SK-N-SH (cell line): ENCODE data around the gene CAPNS2. TPM values are rescaled to one million over a fixed set of nuclear protein-coding genes. Genes with fewer than 3 reads are reported as not detected.

Experiments used
- CTCF ChIA-PET: fragments of 300-600, 350-600 bp; formaldehyde crosslinking; extraction: SDS; loops from one replicate; lab custom pipeline; 2021; lab: Yijun Ruan, JAX
- POLR2A ChIA-PET: fragments of 350-600 bp; sonication (Branson Sonifier 250); formaldehyde crosslinking; extraction: SDS; loops from one replicate; lab custom pipeline; 2020; ENCODE audit warnings: antibody characterized with exemption, inconsistent platforms; lab: Yijun Ruan, JAX
- DNase-seq: peaks from one replicate; pipeline ENCODE4 v3.0.0; 2012
- H2AFZ ChIP-seq: fragments of 200-600 bp; sonication (generic); 2 replicates; pipeline ENCODE4 v1.8.1; 2016; ENCODE audit warnings: antibody characterized with exemption, mild to moderate bottlenecking, low read depth
- H3F3A ChIP-seq: fragments of 200-600 bp; sonication (generic); replicated peaks from 2 replicates; pipeline ENCODE3; 2016; ENCODE audit warnings: antibody characterized with exemption, mild to moderate bottlenecking; ENCODE audit not compliant: insufficient read depth
- H3K27ac ChIP-seq, 2 experiments: fragments of 200-500 bp in 1 of 2; fragments of 200-600 bp in 1 of 2; sonication (Bioruptor generic) in 1 of 2; sonication (generic), shearing (Covaris generic) in 1 of 2; 2 replicates each; pipeline versions ENCODE4 v1.5.1 to v1.6.1; 2014 to 2016; ENCODE audit warnings: low read depth in 2 of 2, inconsistent platforms in 1 of 2, low read length in 1 of 2, mild to moderate bottlenecking in 1 of 2, mixed read lengths in 1 of 2
- H3K27me3 ChIP-seq: fragments of 200-600 bp; sonication (generic), shearing (Covaris generic); 2 replicates; pipeline ENCODE4 v1.6.1; 2016; ENCODE audit warnings: mixed run types; ENCODE audit not compliant: insufficient read depth
- H3K36me3 ChIP-seq, 2 experiments: fragments of 200-500 bp in 1 of 2; fragments of 200-600 bp in 1 of 2; sonication (Bioruptor generic) in 1 of 2; sonication (generic) in 1 of 2; replicated peaks in 1 of 2; 2 replicates each; pipeline versions ENCODE3 to v1.5.1; 2014 to 2016; ENCODE audit warnings: low read length in 1 of 2, mild to moderate bottlenecking in 1 of 2; ENCODE audit not compliant: insufficient read depth in 2 of 2, control insufficient read depth in 1 of 2
- H3K4me1 ChIP-seq, 2 experiments: fragments of 200-500 bp in 1 of 2; fragments of 200-600 bp in 1 of 2; sonication (Bioruptor generic) in 1 of 2; sonication (generic), shearing (Covaris generic) in 1 of 2; 2 replicates each; pipeline versions ENCODE4 v1.5.1 to v1.6.1; 2014 to 2016; ENCODE audit warnings: low read depth in 1 of 2, low read length in 1 of 2, mixed run types in 1 of 2; ENCODE audit not compliant: insufficient read depth in 2 of 2, control insufficient read depth in 1 of 2
- H3K4me2 ChIP-seq: fragments of 200-600 bp; sonication (generic), shearing (Covaris generic); 2 replicates; pipeline ENCODE4 v1.6.1; 2017; ENCODE audit warnings: mixed run types
- H3K4me3 ChIP-seq, 2 experiments: fragments of 200-500 bp in 1 of 2; fragments of 200-600 bp in 1 of 2; sonication (Bioruptor generic) in 1 of 2; sonication (generic), shearing (Covaris generic) in 1 of 2; 2 replicates each; pipeline versions ENCODE4 v1.5.1 to v1.8.1; 2014 to 2016; ENCODE audit warnings: low read depth in 2 of 2, inconsistent platforms in 1 of 2, low read length in 1 of 2, mild to moderate bottlenecking in 1 of 2, mixed read lengths in 1 of 2, moderate library complexity in 1 of 2
- H3K79me2 ChIP-seq: fragments of 200-600 bp; sonication (generic); 2 replicates; pipeline ENCODE4 v1.8.1; 2017; ENCODE audit warnings: mild to moderate bottlenecking; ENCODE audit not compliant: insufficient read depth
- H3K9ac ChIP-seq: fragments of 200-600 bp; sonication (generic); 2 replicates; pipeline ENCODE4 v1.6.1; 2017; ENCODE audit warnings: mixed run types
- H3K9me2 ChIP-seq: fragments of 200-600 bp; sonication (generic); 2 replicates; pipeline ENCODE4 v1.6.1; 2017; ENCODE audit warnings: mixed run types
- H3K9me3 ChIP-seq: fragments of 200-600 bp; sonication (generic); 2 replicates; pipeline ENCODE4 v1.6.1; 2017; ENCODE audit warnings: mixed run types, mild to moderate bottlenecking, moderate library complexity
- H4K20me1 ChIP-seq: fragments of 200-600 bp; sonication (generic); 2 replicates; pipeline ENCODE4 v1.6.1; 2017; ENCODE audit warnings: mild to moderate bottlenecking, mixed run types; ENCODE audit not compliant: insufficient read depth
- CHD2 ChIP-seq: fragments of 150-350 bp; IDR thresholded peaks from 2 replicates; pipeline ENCODE4 v1.6.1; 2018; ENCODE audit warnings: low read length; ENCODE audit not compliant: partially characterized antibody
- EP300 ChIP-seq, 2 experiments: IDR thresholded peaks; 2 replicates each; pipeline versions ENCODE4 v1.4.0 to v1.6.1; 2012; ENCODE audit warnings: borderline replicate concordance in 1 of 2, low read depth in 1 of 2, low read length in 1 of 2
- EZH2phosphoT487 ChIP-seq: fragments of 200-600 bp; sonication (generic); IDR thresholded peaks from 2 replicates; pipeline ENCODE4 v1.6.1; 2017; ENCODE audit warnings: low read depth, mixed run types, mild to moderate bottlenecking, antibody characterized with exemption, moderate library complexity, borderline replicate concordance
- GABPA ChIP-seq: IDR thresholded peaks from 2 replicates; pipeline ENCODE4 v1.4.0; 2012; ENCODE audit warnings: low read depth, mild to moderate bottlenecking
- GATA2 ChIP-seq: sonication (generic); formaldehyde crosslinking; IDR thresholded peaks from 2 replicates; pipeline ENCODE4 v1.5.0; 2020; ENCODE audit warnings: mild to moderate bottlenecking, missing genetic modification reagents
- JUND ChIP-seq: IDR thresholded peaks from 2 replicates; pipeline ENCODE4 v1.4.0; 2012
- MAX ChIP-seq: IDR thresholded peaks from 2 replicates; pipeline ENCODE4 v1.4.0; 2012; ENCODE audit warnings: low read depth
- MXI1 ChIP-seq: IDR thresholded peaks from 2 replicates; pipeline ENCODE4 v1.6.1; 2012; ENCODE audit warnings: mild to moderate bottlenecking, low read depth, low read length, improper control_type of control experiment
- NFIC ChIP-seq: IDR thresholded peaks from 2 replicates; pipeline ENCODE4 v1.4.0; 2012; ENCODE audit warnings: borderline replicate concordance
- PBX3 ChIP-seq: IDR thresholded peaks from 2 replicates; pipeline ENCODE4; 2012
- RFX5 ChIP-seq: IDR thresholded peaks from 2 replicates; pipeline ENCODE4 v1.6.1; 2012; ENCODE audit warnings: mild to moderate bottlenecking, improper control_type of control experiment, low read length
- RXRA ChIP-seq: IDR thresholded peaks from 2 replicates; pipeline ENCODE4 v1.4.0; 2012; ENCODE audit warnings: low read depth, mild to moderate bottlenecking, borderline replicate concordance
- SIN3A ChIP-seq: IDR thresholded peaks from 2 replicates; pipeline ENCODE4 v1.6.1; 2012; ENCODE audit warnings: low read depth, mild to moderate bottlenecking, low read length, moderate library complexity, borderline replicate concordance
- TAF1 ChIP-seq: IDR thresholded peaks from 2 replicates; pipeline ENCODE4 v1.6.1; 2012; ENCODE audit warnings: low read depth, mild to moderate bottlenecking, low read length, moderate library complexity, borderline replicate concordance
- USF1 ChIP-seq: IDR thresholded peaks from 2 replicates; pipeline ENCODE4 v1.4.0; 2012; ENCODE audit warnings: low read depth, borderline replicate concordance
- WGBS: methylation state at CpG from one replicate; pipeline ENCODE4 v1.1.6; 2017; ENCODE audit warnings: low lambda C conversion rate; 5-methylcytosine and 5-hydroxymethylcytosine counted together
- polyA plus RNA-seq, 3 experiments: library from polyadenylated mRNA; depleted of rRNA; stranded (reverse); fragments of >200 nt; gene quantifications; 2 replicates each; pipeline ENCODE4 v1.2.3, GENCODE V29; 2012
- TF ChIP-seq, protein P1 (sequence below): IDR thresholded peaks from 2 replicates; pipeline ENCODE4 v1.6.1; 2012; ENCODE audit warnings: mild to moderate bottlenecking, low read depth, low read length, moderate library complexity
- TF ChIP-seq, protein P2 (sequence below): IDR thresholded peaks from 2 replicates; pipeline ENCODE4 v1.4.0; 2012; ENCODE audit warnings: low read depth, borderline replicate concordance
- TF ChIP-seq, protein P3 (sequence below): fragments of 150-350 bp; IDR thresholded peaks from 2 replicates; pipeline ENCODE4 v1.6.1; 2016; ENCODE audit warnings: mild to moderate bottlenecking, low read depth, low read length

The CAPNS2 gene
- polyA plus RNA-seq, 1 of the 3 experiments (the other 2 are of a cell fraction): 0.13 TPM

- 90% methylated on average over 2 of the region's 2 CpGs for WGBS
- H2AFZ ChIP-seq: no peak overlapping the region
- TF ChIP-seq RFX5: no peak
- TF ChIP-seq, protein P1, sequence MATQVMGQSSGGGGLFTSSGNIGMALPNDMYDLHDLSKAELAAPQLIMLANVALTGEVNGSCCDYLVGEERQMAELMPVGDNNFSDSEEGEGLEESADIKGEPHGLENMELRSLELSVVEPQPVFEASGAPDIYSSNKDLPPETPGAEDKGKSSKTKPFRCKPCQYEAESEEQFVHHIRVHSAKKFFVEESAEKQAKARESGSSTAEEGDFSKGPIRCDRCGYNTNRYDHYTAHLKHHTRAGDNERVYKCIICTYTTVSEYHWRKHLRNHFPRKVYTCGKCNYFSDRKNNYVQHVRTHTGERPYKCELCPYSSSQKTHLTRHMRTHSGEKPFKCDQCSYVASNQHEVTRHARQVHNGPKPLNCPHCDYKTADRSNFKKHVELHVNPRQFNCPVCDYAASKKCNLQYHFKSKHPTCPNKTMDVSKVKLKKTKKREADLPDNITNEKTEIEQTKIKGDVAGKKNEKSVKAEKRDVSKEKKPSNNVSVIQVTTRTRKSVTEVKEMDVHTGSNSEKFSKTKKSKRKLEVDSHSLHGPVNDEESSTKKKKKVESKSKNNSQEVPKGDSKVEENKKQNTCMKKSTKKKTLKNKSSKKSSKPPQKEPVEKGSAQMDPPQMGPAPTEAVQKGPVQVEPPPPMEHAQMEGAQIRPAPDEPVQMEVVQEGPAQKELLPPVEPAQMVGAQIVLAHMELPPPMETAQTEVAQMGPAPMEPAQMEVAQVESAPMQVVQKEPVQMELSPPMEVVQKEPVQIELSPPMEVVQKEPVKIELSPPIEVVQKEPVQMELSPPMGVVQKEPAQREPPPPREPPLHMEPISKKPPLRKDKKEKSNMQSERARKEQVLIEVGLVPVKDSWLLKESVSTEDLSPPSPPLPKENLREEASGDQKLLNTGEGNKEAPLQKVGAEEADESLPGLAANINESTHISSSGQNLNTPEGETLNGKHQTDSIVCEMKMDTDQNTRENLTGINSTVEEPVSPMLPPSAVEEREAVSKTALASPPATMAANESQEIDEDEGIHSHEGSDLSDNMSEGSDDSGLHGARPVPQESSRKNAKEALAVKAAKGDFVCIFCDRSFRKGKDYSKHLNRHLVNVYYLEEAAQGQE: no peak
- TF ChIP-seq JUND: no peak
- TF ChIP-seq, protein P2, sequence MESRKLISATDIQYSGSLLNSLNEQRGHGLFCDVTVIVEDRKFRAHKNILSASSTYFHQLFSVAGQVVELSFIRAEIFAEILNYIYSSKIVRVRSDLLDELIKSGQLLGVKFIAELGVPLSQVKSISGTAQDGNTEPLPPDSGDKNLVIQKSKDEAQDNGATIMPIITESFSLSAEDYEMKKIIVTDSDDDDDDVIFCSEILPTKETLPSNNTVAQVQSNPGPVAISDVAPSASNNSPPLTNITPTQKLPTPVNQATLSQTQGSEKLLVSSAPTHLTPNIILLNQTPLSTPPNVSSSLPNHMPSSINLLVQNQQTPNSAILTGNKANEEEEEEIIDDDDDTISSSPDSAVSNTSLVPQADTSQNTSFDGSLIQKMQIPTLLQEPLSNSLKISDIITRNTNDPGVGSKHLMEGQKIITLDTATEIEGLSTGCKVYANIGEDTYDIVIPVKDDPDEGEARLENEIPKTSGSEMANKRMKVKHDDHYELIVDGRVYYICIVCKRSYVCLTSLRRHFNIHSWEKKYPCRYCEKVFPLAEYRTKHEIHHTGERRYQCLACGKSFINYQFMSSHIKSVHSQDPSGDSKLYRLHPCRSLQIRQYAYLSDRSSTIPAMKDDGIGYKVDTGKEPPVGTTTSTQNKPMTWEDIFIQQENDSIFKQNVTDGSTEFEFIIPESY: no peak
- TF ChIP-seq GATA2 (CRISPR knock-in tag): no peak
- no peak for TF ChIP-seq GABPA
- no peak for TF ChIP-seq EP300 (IDR thresholded peaks at IDR 0.05; ENCODE audit: borderline replicate concordance in 1 of 2, low read depth in 1 of 2, low read length in 1 of 2)
- TF ChIP-seq EZH2phosphoT487: no peak
- TF ChIP-seq, protein P3, sequence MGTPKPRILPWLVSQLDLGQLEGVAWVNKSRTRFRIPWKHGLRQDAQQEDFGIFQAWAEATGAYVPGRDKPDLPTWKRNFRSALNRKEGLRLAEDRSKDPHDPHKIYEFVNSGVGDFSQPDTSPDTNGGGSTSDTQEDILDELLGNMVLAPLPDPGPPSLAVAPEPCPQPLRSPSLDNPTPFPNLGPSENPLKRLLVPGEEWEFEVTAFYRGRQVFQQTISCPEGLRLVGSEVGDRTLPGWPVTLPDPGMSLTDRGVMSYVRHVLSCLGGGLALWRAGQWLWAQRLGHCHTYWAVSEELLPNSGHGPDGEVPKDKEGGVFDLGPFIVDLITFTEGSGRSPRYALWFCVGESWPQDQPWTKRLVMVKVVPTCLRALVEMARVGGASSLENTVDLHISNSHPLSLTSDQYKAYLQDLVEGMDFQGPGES: no peak
- TF ChIP-seq MAX: no peak
- no peak for TF ChIP-seq TAF1
- TF ChIP-seq SIN3A: no peak
- no peak for TF ChIP-seq CHD2
- TF ChIP-seq USF1: no peak
- no peak for TF ChIP-seq NFIC
- TF ChIP-seq RXRA: no peak
- TF ChIP-seq MXI1: no peak
- TF ChIP-seq PBX3: no peak
- H3K27me3 ChIP-seq: no peaks in the 10 kb centered on the region
- H3K79me2 ChIP-seq: no peaks in the 10 kb centered on the region
- peaks cover 11% of the 10 kb centered on the region for H3F3A ChIP-seq
- H3K36me3 ChIP-seq: peaks cover 40 to 58% of the 10 kb centered on the region in 2 experiments
- H3K4me2 ChIP-seq: no peak overlapping the region
- H3K9me3 ChIP-seq: no peaks in the 10 kb centered on the region
- no peak for DNase-seq
- H4K20me1 ChIP-seq: no peaks in the 10 kb centered on the region
- H3K4me1 ChIP-seq: no peaks in the 10 kb centered on the region
- H3K27ac ChIP-seq: no peak overlapping the region
- ChIA-PET CTCF (interaction anchor here (1.0 kb wide), 1 partner anchor 85 kb away, joined by 3 read pairs; no protein-coding TSS in a partner anchor), POLR2A (no interaction called here)
- H3K9ac ChIP-seq: no peak overlapping the region
- H3K4me3 ChIP-seq: no peak overlapping the region
- H3K9me2 ChIP-seq: no peaks in the 10 kb centered on the region
Measured at GRCh38 chr16:55585631-55586030, 19.1 kb downstream of the CAPNS2 start.
